ENCODE data around the gene MAN2A1. TPM values are rescaled to one million over a fixed set of nuclear protein-coding genes. Genes with fewer than 3 reads are reported as not detected.

MAN2A1 gene
- polyA plus RNA-seq, 1 donor (not counting 4 experiments of a cell fraction or from before 2014, with no cell fraction given): 63.8 TPM

DNA sequence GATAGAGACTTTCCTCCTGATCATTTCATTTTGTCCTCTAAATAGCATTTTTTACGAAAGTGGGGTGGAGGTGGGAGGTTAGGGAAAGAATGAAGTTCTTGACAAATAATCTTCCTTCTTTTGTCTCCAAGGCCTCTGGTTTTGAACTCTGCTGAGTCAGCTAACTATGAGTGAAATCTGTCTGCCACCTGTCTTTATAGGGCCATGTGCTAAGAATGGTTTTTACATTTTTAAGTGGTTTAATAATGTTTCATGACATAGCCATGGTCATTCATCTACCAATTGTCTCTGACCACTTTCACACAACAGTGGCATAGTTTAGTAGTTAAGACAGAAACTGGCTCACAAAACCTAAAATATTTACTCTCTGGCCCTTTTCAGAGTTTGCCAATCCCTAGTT is 7.6 kb downstream of the MAN2A1 start:
- Histone ChIP-seq H2AFZ (ENCODE audit: control insufficient read depth, low read length) (no peak overlapping the region), H3K4me1 (ENCODE audit: control insufficient read depth, extremely low read depth, insufficient read depth, low read length) (peaks cover 31% of the 10 kb centered on the region), H3K4me3 (ENCODE audit: control insufficient read depth in 2 of 3, extremely low read depth in 1 of 3, insufficient read depth in 2 of 3, low read depth in 1 of 3, low read length in 3 of 3) (no peak overlapping the region), H3K27ac (ENCODE audit: control insufficient read depth, insufficient read depth, low read length) (no peak overlapping the region), H3K9me1 (ENCODE audit: control insufficient read depth, extremely low read depth, insufficient read depth, low read length) (no peaks in the 10 kb centered on the region), H3K9ac (ENCODE audit: control insufficient read depth, extremely low read depth, insufficient read depth, low read length) (no peak overlapping the region), H3K9me3 (ENCODE audit: control insufficient read depth, low read depth, low read length) (no peaks in the 10 kb centered on the region), H3K27me3 (ENCODE audit: control insufficient read depth, extremely low read depth, insufficient read depth, low read length) (no peaks in the 10 kb centered on the region), H4K20me1 (ENCODE audit: control insufficient read depth, extremely low read depth, insufficient read depth, low read length) (peaks cover 18% of the 10 kb centered on the region), H3K79me2 (ENCODE audit: control insufficient read depth, insufficient read depth, low read length) (peaks cover 96% of the 10 kb centered on the region), H3K36me3 (ENCODE audit: control insufficient read depth in 2 of 2, extremely low read depth in 1 of 2, insufficient read depth in 2 of 2, low read length in 2 of 2) (no peaks in the 10 kb centered on the region), H3K4me2 (ENCODE audit: control insufficient read depth, extremely low read depth, insufficient read depth, low read depth, low read length) (no peak overlapping the region)
- TF ChIP-seq CTCF (optimal IDR thresholded peaks at IDR 0.05 in 1 of 3, IDR thresholded peaks at IDR 0.05 in 1 of 3, conservative IDR thresholded peaks at IDR 0.05 in 1 of 3; ENCODE audit: extremely low read depth in 1 of 3, insufficient read depth in 2 of 3, low read length in 3 of 3): no peak
- no peak for TF ChIP-seq EZH2 (IDR thresholded peaks at IDR 0.05; ENCODE audit: low read length)
- DNase-seq (ENCODE audit: low read depth, low spot score) (no peak), FAIRE-seq (no peak)
- dilution Hi-C loops (cut with MboI; ENCODE audit: extremely low pct_ligation_motif_present, low sequenced_read_pairs): no loop called here

DNA sequence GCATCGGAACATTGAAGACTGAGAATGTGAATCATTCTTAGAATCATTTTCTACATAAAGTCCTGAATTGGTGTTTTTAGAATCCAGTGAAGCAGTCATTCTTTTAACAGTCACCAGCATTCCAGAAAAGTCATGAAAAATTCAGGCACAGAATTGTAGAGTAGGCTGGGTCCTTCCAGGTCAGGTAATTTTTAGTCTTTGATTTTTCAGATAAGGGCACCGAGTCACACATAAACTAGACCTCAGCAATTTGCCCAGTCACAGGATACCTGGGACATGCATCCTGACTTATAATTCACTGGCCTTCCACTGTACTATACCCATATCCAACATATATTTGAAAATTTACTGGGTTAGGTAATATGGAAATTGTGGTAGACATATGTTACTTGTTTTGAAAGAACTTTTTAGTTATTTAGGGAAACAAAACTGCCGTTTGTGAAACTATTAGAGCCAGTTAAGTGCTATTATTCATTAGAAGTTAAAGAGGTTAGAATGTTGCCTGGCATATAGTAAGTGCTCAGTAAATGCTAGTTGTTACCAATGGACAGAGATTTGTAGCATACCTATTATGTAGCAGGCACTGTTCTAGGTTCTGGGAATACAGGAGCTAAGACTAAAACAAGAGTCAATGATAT is 10.9 kb downstream of the MAN2A1 start:
- no peaks in the 10 kb centered on the region for H3K27me3 ChIP-seq (ENCODE audit: control insufficient read depth, extremely low read depth, insufficient read depth, low read length)
- no peak overlapping the region for H2AFZ ChIP-seq (ENCODE audit: control insufficient read depth, low read length)
- H3K27ac ChIP-seq (ENCODE audit: control insufficient read depth, insufficient read depth, low read length): no peak overlapping the region
- no peak overlapping the region for H3K4me2 ChIP-seq (ENCODE audit: control insufficient read depth, extremely low read depth, insufficient read depth, low read depth, low read length)
- no peaks in the 10 kb centered on the region for H3K4me1 ChIP-seq (ENCODE audit: control insufficient read depth, extremely low read depth, insufficient read depth, low read length)
- TF ChIP-seq EZH2 (IDR thresholded peaks at IDR 0.05; ENCODE audit: low read length): no peak
- TF ChIP-seq CTCF (optimal IDR thresholded peaks at IDR 0.05 in 1 of 3, IDR thresholded peaks at IDR 0.05 in 1 of 3, conservative IDR thresholded peaks at IDR 0.05 in 1 of 3; ENCODE audit: extremely low read depth in 1 of 3, insufficient read depth in 2 of 3, low read length in 3 of 3): no peak
- no peaks in the 10 kb centered on the region for H3K9me1 ChIP-seq (ENCODE audit: control insufficient read depth, extremely low read depth, insufficient read depth, low read length)
- H3K4me3 ChIP-seq (ENCODE audit: control insufficient read depth in 2 of 3, extremely low read depth in 1 of 3, insufficient read depth in 2 of 3, low read depth in 1 of 3, low read length in 3 of 3): no peak overlapping the region
- FAIRE-seq (no peak), DNase-seq (ENCODE audit: low read depth, low spot score) (no peak)
- H3K36me3 ChIP-seq (ENCODE audit: control insufficient read depth in 2 of 2, extremely low read depth in 1 of 2, insufficient read depth in 2 of 2, low read length in 2 of 2): no peaks in the 10 kb centered on the region
- H4K20me1 ChIP-seq (ENCODE audit: control insufficient read depth, extremely low read depth, insufficient read depth, low read length): peaks cover 4% of the 10 kb centered on the region
- no peak overlapping the region for H3K9ac ChIP-seq (ENCODE audit: control insufficient read depth, extremely low read depth, insufficient read depth, low read length)
- no peaks in the 10 kb centered on the region for H3K9me3 ChIP-seq (ENCODE audit: control insufficient read depth, low read depth, low read length)
- dilution Hi-C loops (cut with MboI; ENCODE audit: extremely low pct_ligation_motif_present, low sequenced_read_pairs): no loop called here
- peaks cover 98% of the 10 kb centered on the region for H3K79me2 ChIP-seq (ENCODE audit: control insufficient read depth, insufficient read depth, low read length)

All from keratinocyte (primary cell).